Thoracic aorta (tissue), 2 donors: ENCODE results near the gene PDE4D. TPM values are rescaled to one million over a fixed set of nuclear protein-coding genes. Genes with fewer than 3 reads are reported as not detected.

Experiments used
- ATAC-seq: fragments of 150-250 bp; one replicate; pipeline ENCODE4 v1.8.0; 2017; ENCODE audit warnings: low read depth; ENCODE audit not compliant: insufficient number of reproducible peaks, low FRiP score
- DNase-seq: peaks from one replicate; pipeline ENCODE4 v3.0.0-alpha.2; 2020; ENCODE audit warnings: low spot score
- H3K27ac ChIP-seq, 2 donors: fragments of 200-600 bp; sonication (generic); 1 replicate in 1 of 2; 2 replicates in 1 of 2; pipeline ENCODE4 v1.5.1; 2016; ENCODE audit warnings: mild to moderate bottlenecking in 2 of 2, moderate library complexity in 2 of 2
- H3K27me3 ChIP-seq: fragments of 200-600 bp; sonication (generic); replicated peaks from 2 replicates; pipeline ENCODE4 v1.6.0; 2016; ENCODE audit warnings: mild to moderate bottlenecking; ENCODE audit not compliant: insufficient read depth
- H3K36me3 ChIP-seq: fragments of 200-600 bp; sonication (generic); one replicate; pipeline ENCODE4 v1.5.1; 2016
- H3K4me1 ChIP-seq, 2 donors: fragments of 200-600 bp; sonication (generic); 1 replicate in 1 of 2; 2 replicates in 1 of 2; pipeline versions ENCODE4 v1.5.1 to v1.6.0; 2016; ENCODE audit warnings: low read depth in 2 of 2, mild to moderate bottlenecking in 1 of 2; ENCODE audit not compliant: control insufficient read depth in 1 of 2
- H3K4me3 ChIP-seq: fragments of 200-600 bp; sonication (generic); 2 replicates; pipeline ENCODE4 v1.5.1; 2016; ENCODE audit warnings: mild to moderate bottlenecking
- H3K9me3 ChIP-seq: fragments of 200-600 bp; sonication (generic); 2 replicates; pipeline ENCODE4 v1.5.1; 2016
- CTCF ChIP-seq: fragments of 200-600 bp; sonication (generic); IDR thresholded peaks from one replicate; pipeline ENCODE4 v1.5.1; 2019; ENCODE audit warnings: antibody characterized with exemption
- total RNA-seq, 2 donors: library from RNA; depleted of rRNA; stranded (reverse); fragments of >200 nt; gene quantifications; one replicate each; pipeline versions ENCODE4 v1.1.0 to v1.2.3, GENCODE V29; 2016

PDE4D gene
- total RNA-seq, 2 donors from 2014 or later, result 34.0 to 85.8 TPM

- TF ChIP-seq CTCF, result no peak
- no peak for DNase-seq
- Histone ChIP-seq H3K9me3 (no peaks in the 10 kb centered on the region), H3K4me3 (no peak overlapping the region), H3K27ac (no peak overlapping the region), H3K4me1 (peaks cover 0 to 4% of the 10 kb centered on the region in 2 donors), H3K27me3 (no peaks in the 10 kb centered on the region), H3K36me3 (no peaks in the 10 kb centered on the region)
- no peak for ATAC-seq
Observed at GRCh38 chr5:59354811-59355210, 538.7 kb downstream of the PDE4D start.

GRCh38 chr5:59354274-59354673, 539.3 kb downstream of the PDE4D start:
- no peak overlapping the region for H3K27ac ChIP-seq
- H3K4me3 ChIP-seq, result no peak overlapping the region
- no peak for TF ChIP-seq CTCF
- H3K36me3 ChIP-seq, result no peaks in the 10 kb centered on the region
- no peaks in the 10 kb centered on the region for H3K9me3 ChIP-seq
- H3K4me1 ChIP-seq, result peaks cover 0 to 4% of the 10 kb centered on the region in 2 donors
- ATAC-seq (no peak), DNase-seq (no peak)
- no peaks in the 10 kb centered on the region for H3K27me3 ChIP-seq

- Histone ChIP-seq H3K36me3 (no peaks in the 10 kb centered on the region), H3K27me3 (no peaks in the 10 kb centered on the region), H3K27ac (no peak overlapping the region), H3K4me3 (no peak overlapping the region), H3K9me3 (no peaks in the 10 kb centered on the region), H3K4me1 (peaks cover 0 to 4% of the 10 kb centered on the region in 2 donors)
- DNase-seq (no peak), ATAC-seq (no peak)
- no peak for TF ChIP-seq CTCF
Observed at GRCh38 chr5:59351076-59351794, 542.3 kb downstream of the PDE4D start.

- H3K36me3 ChIP-seq, result no peaks in the 10 kb centered on the region
- no peaks in the 10 kb centered on the region for H3K27me3 ChIP-seq
- no peak for DNase-seq
- H3K4me1 ChIP-seq, result peaks cover 0 to 4% of the 10 kb centered on the region in 2 donors
- no peak for ATAC-seq
- H3K9me3 ChIP-seq, result no peaks in the 10 kb centered on the region
- H3K27ac ChIP-seq, result no peak overlapping the region
- no peak for TF ChIP-seq CTCF
- H3K4me3 ChIP-seq, result no peak overlapping the region
Observed at GRCh38 chr5:59348189-59348588, 545.3 kb downstream of the PDE4D start.

- no peak for TF ChIP-seq CTCF
- H3K27ac ChIP-seq, result no peak overlapping the region
- H3K27me3 ChIP-seq, result no peaks in the 10 kb centered on the region
- ATAC-seq (no peak), DNase-seq (no peak)
- H3K4me1 ChIP-seq, result peaks cover 0 to 4% of the 10 kb centered on the region in 2 donors
- H3K9me3 ChIP-seq, result no peaks in the 10 kb centered on the region
- H3K4me3 ChIP-seq, result no peak overlapping the region
- H3K36me3 ChIP-seq, result no peaks in the 10 kb centered on the region
Observed at GRCh38 chr5:59346982-59347381, 546.5 kb downstream of the PDE4D start.
